ENCODE measurements around the gene EPB41L5. TPM values are rescaled to one million over a fixed set of nuclear protein-coding genes. Genes with fewer than 3 reads are reported as not detected.

EPB41L5 gene
- total and polyA plus RNA-seq, 12 donors: 2.6 to 25.8 (median 13.9) TPM

- WGBS, 4 donors: 86 to 95% (median 88%) methylated on average over 11 of the region's 11 CpGs
These were observed 6.9 kb upstream of the EPB41L5 start for GRCh38 chr2:120005834-120006521.

DNA sequence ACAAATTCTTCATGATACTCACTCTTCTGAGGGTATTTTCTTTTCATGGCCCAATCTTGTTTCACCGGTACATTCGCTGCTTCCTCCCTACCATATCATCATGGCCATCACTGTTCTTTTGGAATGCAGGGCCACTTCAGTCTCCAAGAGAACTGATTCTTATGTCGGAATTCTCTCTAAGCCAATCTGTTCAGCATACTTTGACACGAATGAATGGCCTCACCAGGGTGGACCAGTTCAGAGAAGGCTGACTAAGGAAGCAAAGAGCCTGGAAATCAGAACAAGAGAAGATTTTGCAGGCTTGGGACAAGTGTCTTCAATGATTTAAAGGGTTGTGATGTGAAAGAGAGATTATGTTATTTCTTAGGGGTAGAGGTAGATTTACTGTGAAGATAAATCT lies 5.0 kb upstream of the EPB41L5 start:
- WGBS, 4 donors: 89 to 97% (median 94%) methylated on average over 4 of the region's 4 CpGs
- no peak for DNase-seq
- Histone ChIP-seq H3K4me3 (no peak overlapping the region), H3K36me3 (replicated peaks in 1 of 2) (no peaks in the 10 kb centered on the region), H3K27me3 (no peaks in the 10 kb centered on the region), H3K27ac (no peak overlapping the region), H3K9me3 (replicated peaks in 1 of 3) (no peaks in the 10 kb centered on the region), H3K4me1 (replicated peaks in 1 of 2) (peaks cover 0 to 6% of the 10 kb centered on the region in 2 donors)
- TF ChIP-seq CTCF (IDR thresholded peaks at IDR 0.05) (no peak), POLR2A (IDR thresholded peaks at IDR 0.05) (no peak)
- intact Hi-C loops (cut with DNase I): no loop called here

More at GRCh38 chr2:120005834-120006521, 6.9 kb upstream of the EPB41L5 start:
- H3K9me3 ChIP-seq (replicated peaks in 1 of 3): no peaks in the 10 kb centered on the region
- no peak overlapping the region for H3K27ac ChIP-seq
- no peaks in the 10 kb centered on the region for H3K27me3 ChIP-seq
- H3K4me1 ChIP-seq (replicated peaks in 1 of 2): no peaks in the 10 kb centered on the region
- no peak for TF ChIP-seq POLR2A (IDR thresholded peaks at IDR 0.05)
- TF ChIP-seq CTCF (IDR thresholded peaks at IDR 0.05): no peak
- H3K36me3 ChIP-seq (replicated peaks in 1 of 2): no peaks in the 10 kb centered on the region
- intact Hi-C loops (cut with DNase I): no loop called here
- no peak overlapping the region for H3K4me3 ChIP-seq
- no peak for DNase-seq

GRCh38 chr2:120012363-120012762 lies 514 bp upstream of the EPB41L5 start:
- WGBS, 4 donors: 21 to 28% (median 28%) methylated on average over 8 of the region's 8 CpGs
- no peaks in the 10 kb centered on the region for H3K9me3 ChIP-seq (replicated peaks in 1 of 3)
- H3K36me3 ChIP-seq (replicated peaks in 1 of 2): no peaks in the 10 kb centered on the region
- H3K27me3 ChIP-seq: no peaks in the 10 kb centered on the region
- no peak for DNase-seq
- intact Hi-C loops (cut with DNase I): no loop called here
- peaks cover 4 to 21% of the 10 kb centered on the region in 2 donors for H3K4me1 ChIP-seq (replicated peaks in 1 of 2)
- peak overlapping the region in 2 of 4 donors; percentile 72 to 99 for H3K4me3 ChIP-seq
- H3K27ac ChIP-seq: peak overlapping the region in 3 of 5 donors; percentile 82 to 91 (median 87)
- TF ChIP-seq CTCF (IDR thresholded peaks at IDR 0.05): no peak
- no peak for TF ChIP-seq POLR2A (IDR thresholded peaks at IDR 0.05)

- Histone ChIP-seq H3K27me3 (no peaks in the 10 kb centered on the region), H3K4me3 (peak overlapping the region; percentile 72 to 100 (median 93)), H3K9me3 (replicated peaks in 1 of 3) (no peaks in the 10 kb centered on the region), H3K27ac (peak overlapping the region in 4 of 5 donors; percentile 82 to 91 (median 86)), H3K4me1 (replicated peaks in 1 of 2) (peaks cover 4 to 23% of the 10 kb centered on the region in 2 donors), H3K36me3 (replicated peaks in 1 of 2) (no peaks in the 10 kb centered on the region)
- intact Hi-C loops (cut with DNase I): no loop called here
- TF ChIP-seq CTCF (IDR thresholded peaks at IDR 0.05): no peak
- TF ChIP-seq POLR2A (IDR thresholded peaks at IDR 0.05): no peak
- WGBS, 4 donors: 26 to 31% (median 30%) methylated on average over 17 of the region's 17 CpGs
- peak in 4 of 7 donors; percentile 21 to 60 (median 31) for DNase-seq
These were observed 833 bp downstream of the EPB41L5 start for GRCh38 chr2:120013597-120014223.

Measured in adrenal gland (tissue), 12 donors.